K562 (cell line): ENCODE data around the gene RBFOX2. TPM values are rescaled to one million over a fixed set of nuclear protein-coding genes. Genes with fewer than 3 reads are reported as not detected.
A peak's percentile ranks its signal among the peaks of the same experiment; 100 is the strongest.

Experiments
- CBX2 ChIP-seq: fragments of 200-600 bp; sonication (generic); IDR thresholded peaks from one replicate; pipeline ENCODE4 v1.6.1; 2012; ENCODE audit warnings: mild to moderate bottlenecking, low read length, inconsistent platforms; ENCODE audit not compliant: insufficient read depth, poor library complexity, severe bottlenecking
- EHMT2 ChIP-seq: fragments of 450-650 bp; IDR thresholded peaks from 2 replicates; pipeline ENCODE4 v1.6.1; 2018; ENCODE audit warnings: antibody characterized with exemption
- FOXM1 ChIP-seq, 2 experiments: fragments of 450-650 bp in 1 of 2; sonication (generic) in 1 of 2; formaldehyde crosslinking in 1 of 2; IDR thresholded peaks; 2 replicates each; pipeline versions ENCODE4 v1.6.1 to v1.9.0; 2017 to 2022; ENCODE audit warnings: low read depth in 2 of 2, mild to moderate bottlenecking in 2 of 2, missing genetic modification reagents in 1 of 2, moderate library complexity in 1 of 2
- HIVEP1 ChIP-seq: fragments of 250-450 bp; sonication (Bioruptor Pico); IDR thresholded peaks from 2 replicates; pipeline ENCODE4 v1.4.0; 2020; ENCODE audit warnings: mild to moderate bottlenecking
- MYC ChIP-seq, 2 experiments: fragments of 250-450 bp in 1 of 2; sonication (Bioruptor Pico) in 1 of 2; IDR thresholded peaks; 2 replicates each; pipeline versions ENCODE4 v1.5.1 to v1.6.1; 2012 to 2021; ENCODE audit warnings: low read depth in 2 of 2, borderline replicate concordance in 1 of 2, improper control_type of control experiment in 1 of 2, low read length in 1 of 2, mild to moderate bottlenecking in 1 of 2, moderate library complexity in 1 of 2
- NCOR1 ChIP-seq: fragments of 450-650 bp; IDR thresholded peaks from 2 replicates; pipeline ENCODE4 v1.6.1; 2016; ENCODE audit warnings: mild to moderate bottlenecking, moderate library complexity
- SAP30 ChIP-seq: fragments of 200-600 bp; sonication (generic); IDR thresholded peaks from 2 replicates; pipeline ENCODE4 v1.6.1; 2012; ENCODE audit warnings: borderline replicate concordance, low read depth, mild to moderate bottlenecking, moderate library complexity, low read length, control low read depth, inconsistent platforms; ENCODE audit not compliant: insufficient read depth, poor library complexity, severe bottlenecking
- SMARCE1 ChIP-seq: fragments of 450-650 bp; IDR thresholded peaks from 2 replicates; pipeline ENCODE4 v1.7.1; 2016; ENCODE audit warnings: mild to moderate bottlenecking
- TAF7 ChIP-seq: fragments of 450-650 bp; IDR thresholded peaks from 2 replicates; pipeline ENCODE4 v1.6.1; 2016; ENCODE audit warnings: missing genetic modification characterization, missing compliant biosample characterization
- ZNF24 ChIP-seq: fragments of 450-650 bp; IDR thresholded peaks from 2 replicates; pipeline ENCODE4 v1.6.1; 2016
- ZNF583 ChIP-seq: fragments of 250-450 bp; sonication (Bioruptor Pico); IDR thresholded peaks from 2 replicates; pipeline ENCODE4 v1.4.0; 2020
- ZNF766 ChIP-seq: fragments of 200-800 bp; sonication (Bioruptor generic); conservative IDR thresholded peaks from 2 replicates; pipeline ENCODE4 v1.6.1; 2016; ENCODE audit warnings: missing genetic modification characterization, missing compliant biosample characterization
- ZNF778 ChIP-seq: fragments of 450-650 bp; formaldehyde crosslinking; IDR thresholded peaks from 2 replicates; pipeline ENCODE4 v1.4.0; 2020; ENCODE audit warnings: mild to moderate bottlenecking, moderate library complexity
- polyA plus RNA-seq, 8 experiments: library from polyadenylated mRNA; depleted of rRNA in 4 of 8; stranded (reverse) in 5 of 8; unstranded in 3 of 8; fragments of >200 nt; fragmentation: Nextera tagmentation in 2 of 8; fragmentation: Illumina TruSeq in 1 of 8; extraction: Ambion mirVana in 2 of 8; extraction: Trizol in 1 of 8; gene quantifications; 2 replicates each; pipeline versions ENCODE4 v1.2.1 to v1.2.3, GENCODE V29; 2011 to 2014; ENCODE audit warnings: inconsistent platforms in 1 of 8, missing spikeins in 1 of 8
- total RNA-seq, 7 experiments: library from RNA; depleted of rRNA in 6 of 7; stranded (reverse); fragments of >200 nt in 6 of 7; fragmentation: Illumina TruSeq in 2 of 7; extraction: Trizol in 2 of 7; gene quantifications; 2 replicates each; pipeline versions ENCODE4 v1.2.1 to v1.2.3, GENCODE V29; 2011 to 2021; ENCODE audit warnings: low replicate concordance in 1 of 7
- TF ChIP-seq, protein P1 (sequence below): fragments of 450-650 bp; IDR thresholded peaks from 2 replicates; pipeline ENCODE4 v1.6.1; 2018; ENCODE audit not compliant: partially characterized antibody
- TF ChIP-seq, protein P2 (sequence below): fragments of 450-650 bp; IDR thresholded peaks from 2 replicates; pipeline ENCODE4 v1.6.1; 2017; ENCODE audit warnings: antibody characterized with exemption, mild to moderate bottlenecking
- TF ChIP-seq, protein P3 (sequence below): sonication (generic); formaldehyde crosslinking; IDR thresholded peaks from 2 replicates; pipeline ENCODE4 v1.8.1; 2022; ENCODE audit warnings: missing genetic modification reagents

RBFOX2 gene
- total and polyA plus RNA-seq, 9 of the 15 experiments (the other 6 are each of a cell fraction or from before 2014, with no cell fraction given): 5.8 to 24.8 (median 14.2) TPM

DNA sequence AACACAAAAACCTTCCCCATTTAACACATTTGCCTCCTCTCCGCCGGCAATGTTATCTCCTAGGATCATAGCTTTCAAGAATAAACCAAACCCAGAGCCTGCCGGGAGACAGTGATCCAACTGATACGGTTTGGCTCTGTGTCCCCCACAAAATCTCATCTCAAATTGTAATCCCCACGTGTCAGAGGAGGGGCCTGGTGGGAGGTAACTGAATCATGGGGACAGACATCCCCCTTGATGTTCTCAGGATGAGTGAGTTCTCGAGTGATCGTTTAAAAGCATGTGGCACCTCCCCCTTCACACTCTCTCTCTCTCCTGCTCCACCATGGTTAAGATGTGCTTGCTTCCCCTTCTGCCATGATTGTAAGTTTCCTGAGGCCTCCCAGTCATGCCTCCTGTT is 33.3 kb downstream of the RBFOX2 start (continued):
- TF ChIP-seq, protein P1, sequence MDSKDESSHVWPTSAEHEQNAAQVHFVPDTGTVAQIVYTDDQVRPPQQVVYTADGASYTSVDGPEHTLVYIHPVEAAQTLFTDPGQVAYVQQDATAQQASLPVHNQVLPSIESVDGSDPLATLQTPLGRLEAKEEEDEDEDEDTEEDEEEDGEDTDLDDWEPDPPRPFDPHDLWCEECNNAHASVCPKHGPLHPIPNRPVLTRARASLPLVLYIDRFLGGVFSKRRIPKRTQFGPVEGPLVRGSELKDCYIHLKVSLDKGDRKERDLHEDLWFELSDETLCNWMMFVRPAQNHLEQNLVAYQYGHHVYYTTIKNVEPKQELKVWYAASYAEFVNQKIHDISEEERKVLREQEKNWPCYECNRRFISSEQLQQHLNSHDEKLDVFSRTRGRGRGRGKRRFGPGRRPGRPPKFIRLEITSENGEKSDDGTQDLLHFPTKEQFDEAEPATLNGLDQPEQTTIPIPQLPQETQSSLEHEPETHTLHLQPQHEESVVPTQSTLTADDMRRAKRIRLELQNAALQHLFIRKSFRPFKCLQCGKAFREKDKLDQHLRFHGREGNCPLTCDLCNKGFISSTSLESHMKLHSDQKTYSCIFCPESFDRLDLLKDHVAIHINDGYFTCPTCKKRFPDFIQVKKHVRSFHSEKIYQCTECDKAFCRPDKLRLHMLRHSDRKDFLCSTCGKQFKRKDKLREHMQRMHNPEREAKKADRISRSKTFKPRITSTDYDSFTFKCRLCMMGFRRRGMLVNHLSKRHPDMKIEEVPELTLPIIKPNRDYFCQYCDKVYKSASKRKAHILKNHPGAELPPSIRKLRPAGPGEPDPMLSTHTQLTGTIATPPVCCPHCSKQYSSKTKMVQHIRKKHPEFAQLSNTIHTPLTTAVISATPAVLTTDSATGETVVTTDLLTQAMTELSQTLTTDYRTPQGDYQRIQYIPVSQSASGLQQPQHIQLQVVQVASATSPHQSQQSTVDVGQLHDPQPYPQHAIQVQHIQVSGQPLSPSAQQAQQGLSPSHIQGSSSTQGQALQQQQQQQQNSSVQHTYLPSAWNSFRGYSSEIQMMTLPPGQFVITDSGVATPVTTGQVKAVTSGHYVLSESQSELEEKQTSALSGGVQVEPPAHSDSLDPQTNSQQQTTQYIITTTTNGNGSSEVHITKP: peak; percentile 76
- TF ChIP-seq SAP30 (no peak), HIVEP1 (no peak), ZNF778 (CRISPR knock-in tag) (no peak), NCOR1 (no peak), CBX2 (no peak), SMARCE1 (0 out of 2 replicates have a peak, but pooled peaks have one; percentile 35), FOXM1 (IDR thresholded peaks at IDR 0.05; ENCODE audit: low read depth) (peak; percentile 50; the same call in 1 of the 2 replicates), FOXM1 (CRISPR knock-in tag; IDR thresholded peaks at IDR 0.05; ENCODE audit: low read depth) (no peak), MYC (IDR thresholded peaks at IDR 0.05; ENCODE audit: low read depth, low read length) (0 out of 2 replicates have a peak, but pooled peaks have one; percentile 16), MYC (CRISPR knock-in tag; IDR thresholded peaks at IDR 0.05; ENCODE audit: borderline replicate concordance, low read depth) (no peak), TAF7 (tag) (no peak), EHMT2 (no peak), ZNF583 (no peak), ZNF766 (CRISPR knock-in tag) (peak; percentile 53; the same call in 1 of the 2 replicates), ZNF24 (no peak)
- TF ChIP-seq, protein P2, sequence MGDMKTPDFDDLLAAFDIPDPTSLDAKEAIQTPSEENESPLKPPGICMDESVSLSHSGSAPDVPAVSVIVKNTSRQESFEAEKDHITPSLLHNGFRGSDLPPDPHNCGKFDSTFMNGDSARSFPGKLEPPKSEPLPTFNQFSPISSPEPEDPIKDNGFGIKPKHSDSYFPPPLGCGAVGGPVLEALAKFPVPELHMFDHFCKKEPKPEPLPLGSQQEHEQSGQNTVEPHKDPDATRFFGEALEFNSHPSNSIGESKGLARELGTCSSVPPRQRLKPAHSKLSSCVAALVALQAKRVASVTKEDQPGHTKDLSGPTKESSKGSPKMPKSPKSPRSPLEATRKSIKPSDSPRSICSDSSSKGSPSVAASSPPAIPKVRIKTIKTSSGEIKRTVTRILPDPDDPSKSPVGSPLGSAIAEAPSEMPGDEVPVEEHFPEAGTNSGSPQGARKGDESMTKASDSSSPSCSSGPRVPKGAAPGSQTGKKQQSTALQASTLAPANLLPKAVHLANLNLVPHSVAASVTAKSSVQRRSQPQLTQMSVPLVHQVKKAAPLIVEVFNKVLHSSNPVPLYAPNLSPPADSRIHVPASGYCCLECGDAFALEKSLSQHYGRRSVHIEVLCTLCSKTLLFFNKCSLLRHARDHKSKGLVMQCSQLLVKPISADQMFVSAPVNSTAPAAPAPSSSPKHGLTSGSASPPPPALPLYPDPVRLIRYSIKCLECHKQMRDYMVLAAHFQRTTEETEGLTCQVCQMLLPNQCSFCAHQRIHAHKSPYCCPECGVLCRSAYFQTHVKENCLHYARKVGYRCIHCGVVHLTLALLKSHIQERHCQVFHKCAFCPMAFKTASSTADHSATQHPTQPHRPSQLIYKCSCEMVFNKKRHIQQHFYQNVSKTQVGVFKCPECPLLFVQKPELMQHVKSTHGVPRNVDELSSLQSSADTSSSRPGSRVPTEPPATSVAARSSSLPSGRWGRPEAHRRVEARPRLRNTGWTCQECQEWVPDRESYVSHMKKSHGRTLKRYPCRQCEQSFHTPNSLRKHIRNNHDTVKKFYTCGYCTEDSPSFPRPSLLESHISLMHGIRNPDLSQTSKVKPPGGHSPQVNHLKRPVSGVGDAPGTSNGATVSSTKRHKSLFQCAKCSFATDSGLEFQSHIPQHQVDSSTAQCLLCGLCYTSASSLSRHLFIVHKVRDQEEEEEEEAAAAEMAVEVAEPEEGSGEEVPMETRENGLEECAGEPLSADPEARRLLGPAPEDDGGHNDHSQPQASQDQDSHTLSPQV: 0 out of 2 replicates have a peak, but pooled peaks have one; percentile 46
- TF ChIP-seq, protein P3, sequence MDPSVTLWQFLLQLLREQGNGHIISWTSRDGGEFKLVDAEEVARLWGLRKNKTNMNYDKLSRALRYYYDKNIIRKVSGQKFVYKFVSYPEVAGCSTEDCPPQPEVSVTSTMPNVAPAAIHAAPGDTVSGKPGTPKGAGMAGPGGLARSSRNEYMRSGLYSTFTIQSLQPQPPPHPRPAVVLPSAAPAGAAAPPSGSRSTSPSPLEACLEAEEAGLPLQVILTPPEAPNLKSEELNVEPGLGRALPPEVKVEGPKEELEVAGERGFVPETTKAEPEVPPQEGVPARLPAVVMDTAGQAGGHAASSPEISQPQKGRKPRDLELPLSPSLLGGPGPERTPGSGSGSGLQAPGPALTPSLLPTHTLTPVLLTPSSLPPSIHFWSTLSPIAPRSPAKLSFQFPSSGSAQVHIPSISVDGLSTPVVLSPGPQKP (CRISPR knock-in tag): no peak
